ENCODE results near the gene NCSTN. TPM values are rescaled to one million over a fixed set of nuclear protein-coding genes. Genes with fewer than 3 reads are reported as not detected.

The NCSTN gene
- polyA plus RNA-seq (21.0 and 26.8 TPM in 2 replicates), polyA minus RNA-seq (47.0 and 47.6 TPM in 2 replicates)

DNA sequence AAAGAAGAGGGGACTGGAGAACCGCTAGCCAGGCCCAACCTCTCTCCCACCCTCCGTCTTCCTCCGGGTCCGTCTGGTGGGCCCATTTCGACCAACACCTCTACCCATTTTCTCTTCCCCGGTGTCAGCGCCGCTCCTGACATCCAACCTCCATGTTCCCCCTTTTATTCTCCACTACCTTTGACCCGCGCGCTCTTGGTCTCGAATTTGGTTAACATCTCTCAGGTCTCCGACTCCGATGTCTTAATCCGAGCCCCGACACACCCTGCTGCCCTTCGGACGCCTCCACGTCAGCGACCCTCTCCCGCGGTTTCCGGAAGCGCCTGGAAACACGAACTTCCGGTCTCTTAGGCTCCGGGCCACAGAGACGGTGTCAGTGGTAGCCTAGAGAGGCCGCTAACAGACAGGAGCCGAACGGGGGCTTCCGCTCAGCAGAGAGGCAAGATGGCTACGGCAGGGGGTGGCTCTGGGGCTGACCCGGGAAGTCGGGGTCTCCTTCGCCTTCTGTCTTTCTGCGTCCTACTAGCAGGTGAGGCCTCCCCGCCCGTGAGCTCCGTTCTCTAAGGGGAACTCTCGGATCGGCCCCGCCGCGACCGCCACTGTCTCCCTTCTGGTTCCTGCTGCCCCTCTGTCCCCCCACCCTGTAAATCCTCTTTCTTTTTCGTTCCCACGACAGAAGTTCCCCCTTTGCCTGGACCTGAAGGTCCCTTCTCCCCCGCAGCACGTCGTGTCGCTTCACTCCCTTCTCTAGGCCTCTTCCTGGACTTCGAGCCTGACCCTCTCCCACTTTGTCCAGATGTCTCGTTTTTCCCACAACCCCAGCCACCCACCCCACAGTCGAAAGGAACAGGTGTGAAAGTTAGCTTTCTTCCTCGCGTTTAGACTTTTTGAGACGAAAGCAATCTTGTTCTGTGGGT, at the start of gene NCSTN, which contains the start of gene COPA:
Gene NCSTN (plus strand): TSS at position 431 of the 917 bp plus-strand sequence. CDS start 14 bp downstream, at position 445.
Gene COPA (minus strand): TSS at position 298 of the 917 bp plus-strand sequence. CDS start 80 bp downstream, at position 218.
- H3K9me3 ChIP-seq (ENCODE audit: low read length): no peaks in the 10 kb centered on the region
- no peaks in the 10 kb centered on the region for H3K9me2 ChIP-seq (ENCODE audit: insufficient read depth, low read length)
- H3F3A ChIP-seq (ENCODE audit: insufficient read depth, low read length, poor library complexity, severe bottlenecking): no peaks in the 10 kb centered on the region
- peaks cover 5% of the 10 kb centered on the region for H3K36me3 ChIP-seq (ENCODE audit: insufficient read depth, low read length)
- no peaks in the 10 kb centered on the region for H3K27me3 ChIP-seq (ENCODE audit: insufficient read depth, low read depth, low read length)
- no peaks in the 10 kb centered on the region for H4K20me1 ChIP-seq (ENCODE audit: insufficient read depth)
- H3K4me2 ChIP-seq (ENCODE audit: low read length): peak within 1 kb of the TSS; percentile 91
- TF ChIP-seq EP300 (conservative IDR thresholded peaks at IDR 0.05; ENCODE audit: poor library complexity, severe bottlenecking): peak; percentile 35
- peak; percentile 94 for TF ChIP-seq POLR2AphosphoS5 (IDR thresholded peaks at IDR 0.05)
- TF ChIP-seq RAD21 (conservative IDR thresholded peaks at IDR 0.05): peak; percentile 44
- TF ChIP-seq, protein P1, sequence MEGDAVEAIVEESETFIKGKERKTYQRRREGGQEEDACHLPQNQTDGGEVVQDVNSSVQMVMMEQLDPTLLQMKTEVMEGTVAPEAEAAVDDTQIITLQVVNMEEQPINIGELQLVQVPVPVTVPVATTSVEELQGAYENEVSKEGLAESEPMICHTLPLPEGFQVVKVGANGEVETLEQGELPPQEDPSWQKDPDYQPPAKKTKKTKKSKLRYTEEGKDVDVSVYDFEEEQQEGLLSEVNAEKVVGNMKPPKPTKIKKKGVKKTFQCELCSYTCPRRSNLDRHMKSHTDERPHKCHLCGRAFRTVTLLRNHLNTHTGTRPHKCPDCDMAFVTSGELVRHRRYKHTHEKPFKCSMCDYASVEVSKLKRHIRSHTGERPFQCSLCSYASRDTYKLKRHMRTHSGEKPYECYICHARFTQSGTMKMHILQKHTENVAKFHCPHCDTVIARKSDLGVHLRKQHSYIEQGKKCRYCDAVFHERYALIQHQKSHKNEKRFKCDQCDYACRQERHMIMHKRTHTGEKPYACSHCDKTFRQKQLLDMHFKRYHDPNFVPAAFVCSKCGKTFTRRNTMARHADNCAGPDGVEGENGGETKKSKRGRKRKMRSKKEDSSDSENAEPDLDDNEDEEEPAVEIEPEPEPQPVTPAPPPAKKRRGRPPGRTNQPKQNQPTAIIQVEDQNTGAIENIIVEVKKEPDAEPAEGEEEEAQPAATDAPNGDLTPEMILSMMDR (IDR thresholded peaks at IDR 0.05; ENCODE audit: poor library complexity, severe bottlenecking): peak; percentile 23
- no peak for TF ChIP-seq EZH2 (IDR thresholded peaks at IDR 0.05; ENCODE audit: borderline replicate concordance, insufficient read depth, low read length, poor library complexity, severe bottlenecking)
- TF ChIP-seq MXI1 (conservative IDR thresholded peaks at IDR 0.05; ENCODE audit: poor library complexity, severe bottlenecking): peak; percentile 75
- TF ChIP-seq, protein P2, sequence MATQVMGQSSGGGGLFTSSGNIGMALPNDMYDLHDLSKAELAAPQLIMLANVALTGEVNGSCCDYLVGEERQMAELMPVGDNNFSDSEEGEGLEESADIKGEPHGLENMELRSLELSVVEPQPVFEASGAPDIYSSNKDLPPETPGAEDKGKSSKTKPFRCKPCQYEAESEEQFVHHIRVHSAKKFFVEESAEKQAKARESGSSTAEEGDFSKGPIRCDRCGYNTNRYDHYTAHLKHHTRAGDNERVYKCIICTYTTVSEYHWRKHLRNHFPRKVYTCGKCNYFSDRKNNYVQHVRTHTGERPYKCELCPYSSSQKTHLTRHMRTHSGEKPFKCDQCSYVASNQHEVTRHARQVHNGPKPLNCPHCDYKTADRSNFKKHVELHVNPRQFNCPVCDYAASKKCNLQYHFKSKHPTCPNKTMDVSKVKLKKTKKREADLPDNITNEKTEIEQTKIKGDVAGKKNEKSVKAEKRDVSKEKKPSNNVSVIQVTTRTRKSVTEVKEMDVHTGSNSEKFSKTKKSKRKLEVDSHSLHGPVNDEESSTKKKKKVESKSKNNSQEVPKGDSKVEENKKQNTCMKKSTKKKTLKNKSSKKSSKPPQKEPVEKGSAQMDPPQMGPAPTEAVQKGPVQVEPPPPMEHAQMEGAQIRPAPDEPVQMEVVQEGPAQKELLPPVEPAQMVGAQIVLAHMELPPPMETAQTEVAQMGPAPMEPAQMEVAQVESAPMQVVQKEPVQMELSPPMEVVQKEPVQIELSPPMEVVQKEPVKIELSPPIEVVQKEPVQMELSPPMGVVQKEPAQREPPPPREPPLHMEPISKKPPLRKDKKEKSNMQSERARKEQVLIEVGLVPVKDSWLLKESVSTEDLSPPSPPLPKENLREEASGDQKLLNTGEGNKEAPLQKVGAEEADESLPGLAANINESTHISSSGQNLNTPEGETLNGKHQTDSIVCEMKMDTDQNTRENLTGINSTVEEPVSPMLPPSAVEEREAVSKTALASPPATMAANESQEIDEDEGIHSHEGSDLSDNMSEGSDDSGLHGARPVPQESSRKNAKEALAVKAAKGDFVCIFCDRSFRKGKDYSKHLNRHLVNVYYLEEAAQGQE (IDR thresholded peaks at IDR 0.05; ENCODE audit: borderline replicate concordance): peak; percentile 76
- TF ChIP-seq SMC3 (conservative IDR thresholded peaks at IDR 0.05; ENCODE audit: poor library complexity): peak; percentile 43
- peak; percentile 77 for TF ChIP-seq TAF1 (IDR thresholded peaks at IDR 0.05; ENCODE audit: low read depth)
- H3K27ac ChIP-seq (ENCODE audit: low read length): peak within 1 kb of the TSS; percentile 67
- H3K4me3 ChIP-seq (ENCODE audit: low read length): peak within 1 kb of the TSS; percentile 81
- peak within 1 kb of the TSS; percentile 69 for H2AFZ ChIP-seq (ENCODE audit: low read depth, low read length)
- H3K79me2 ChIP-seq (replicated peaks; ENCODE audit: insufficient read depth, low read length): peaks cover 67% of the 10 kb centered on the region
- H3K9ac ChIP-seq (ENCODE audit: low read length): peak within 1 kb of the TSS; percentile 91

DNA sequence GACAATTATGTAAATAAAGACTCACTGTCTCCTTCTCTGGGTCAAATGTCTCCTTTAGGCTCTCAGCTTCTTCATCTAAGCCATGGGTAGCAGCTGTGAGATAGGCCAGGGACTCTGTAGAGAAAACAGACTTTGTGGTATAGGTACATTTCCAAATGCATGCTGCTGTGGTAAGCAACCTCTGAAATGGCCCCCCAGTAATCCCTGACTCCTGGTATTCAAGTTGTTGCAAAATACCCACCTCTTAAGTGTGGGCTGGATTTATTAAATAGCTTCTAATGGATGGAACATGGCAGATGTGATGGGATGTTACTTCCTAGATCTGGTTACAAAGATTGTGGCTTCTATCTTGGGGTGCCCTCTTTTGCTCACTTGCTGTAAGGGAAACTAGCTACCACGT, 47.1 kb upstream of the NCSTN start:
- H3K79me2 ChIP-seq (replicated peaks; ENCODE audit: insufficient read depth, low read length): no peaks in the 10 kb centered on the region
- H4K20me1 ChIP-seq (ENCODE audit: insufficient read depth): no peaks in the 10 kb centered on the region
- no peaks in the 10 kb centered on the region for H3K9me3 ChIP-seq (ENCODE audit: low read length)
- no peak overlapping the region for H3K4me3 ChIP-seq (ENCODE audit: low read length)
- H3K4me2 ChIP-seq (ENCODE audit: low read length): no peak overlapping the region
- H3K27me3 ChIP-seq (ENCODE audit: insufficient read depth, low read depth, low read length): no peaks in the 10 kb centered on the region
- H2AFZ ChIP-seq (ENCODE audit: low read depth, low read length): no peak overlapping the region
- H3K36me3 ChIP-seq (ENCODE audit: insufficient read depth, low read length): peaks cover 21% of the 10 kb centered on the region
- H3K27ac ChIP-seq (ENCODE audit: low read length): no peak overlapping the region
- TF ChIP-seq RAD21 (conservative IDR thresholded peaks at IDR 0.05) (no peak), POLR2AphosphoS5 (IDR thresholded peaks at IDR 0.05) (no peak), SMC3 (conservative IDR thresholded peaks at IDR 0.05; ENCODE audit: poor library complexity) (no peak), MXI1 (conservative IDR thresholded peaks at IDR 0.05; ENCODE audit: poor library complexity, severe bottlenecking) (no peak), EZH2 (IDR thresholded peaks at IDR 0.05; ENCODE audit: borderline replicate concordance, insufficient read depth, low read length, poor library complexity, severe bottlenecking) (no peak), TAF1 (IDR thresholded peaks at IDR 0.05; ENCODE audit: low read depth) (no peak), EP300 (conservative IDR thresholded peaks at IDR 0.05; ENCODE audit: poor library complexity, severe bottlenecking) (no peak)
- TF ChIP-seq, protein P2 (IDR thresholded peaks at IDR 0.05; ENCODE audit: borderline replicate concordance): no peak
- TF ChIP-seq, protein P1 (IDR thresholded peaks at IDR 0.05; ENCODE audit: poor library complexity, severe bottlenecking): no peak
- no peaks in the 10 kb centered on the region for H3K9me2 ChIP-seq (ENCODE audit: insufficient read depth, low read length)
- H3F3A ChIP-seq (ENCODE audit: insufficient read depth, low read length, poor library complexity, severe bottlenecking): no peaks in the 10 kb centered on the region
- no peak overlapping the region for H3K9ac ChIP-seq (ENCODE audit: low read length)
